Measurements from ENCODE around the gene NECAB2.

DNA sequence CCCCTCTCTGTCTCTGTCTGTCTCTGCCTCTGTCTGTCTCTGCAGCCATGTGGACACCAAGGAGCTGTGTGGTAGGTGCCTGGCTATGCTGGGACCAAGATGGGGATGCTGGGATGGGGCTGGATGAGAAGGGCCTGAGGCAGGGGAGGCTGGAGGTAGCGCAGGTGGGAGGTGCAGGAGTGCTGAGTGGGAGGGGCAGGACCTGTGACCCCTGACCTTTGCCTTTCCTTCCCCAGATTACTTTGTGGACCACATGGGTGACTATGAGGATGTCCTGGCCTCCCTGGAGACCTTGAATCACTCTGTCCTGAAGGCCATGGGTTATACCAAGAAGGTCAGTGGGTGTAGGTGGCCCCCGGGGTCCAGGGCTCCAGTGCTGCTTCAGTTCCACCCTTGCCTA, 12.8 kb downstream of the NECAB2 start:
- TF ChIP-seq, protein P1, sequence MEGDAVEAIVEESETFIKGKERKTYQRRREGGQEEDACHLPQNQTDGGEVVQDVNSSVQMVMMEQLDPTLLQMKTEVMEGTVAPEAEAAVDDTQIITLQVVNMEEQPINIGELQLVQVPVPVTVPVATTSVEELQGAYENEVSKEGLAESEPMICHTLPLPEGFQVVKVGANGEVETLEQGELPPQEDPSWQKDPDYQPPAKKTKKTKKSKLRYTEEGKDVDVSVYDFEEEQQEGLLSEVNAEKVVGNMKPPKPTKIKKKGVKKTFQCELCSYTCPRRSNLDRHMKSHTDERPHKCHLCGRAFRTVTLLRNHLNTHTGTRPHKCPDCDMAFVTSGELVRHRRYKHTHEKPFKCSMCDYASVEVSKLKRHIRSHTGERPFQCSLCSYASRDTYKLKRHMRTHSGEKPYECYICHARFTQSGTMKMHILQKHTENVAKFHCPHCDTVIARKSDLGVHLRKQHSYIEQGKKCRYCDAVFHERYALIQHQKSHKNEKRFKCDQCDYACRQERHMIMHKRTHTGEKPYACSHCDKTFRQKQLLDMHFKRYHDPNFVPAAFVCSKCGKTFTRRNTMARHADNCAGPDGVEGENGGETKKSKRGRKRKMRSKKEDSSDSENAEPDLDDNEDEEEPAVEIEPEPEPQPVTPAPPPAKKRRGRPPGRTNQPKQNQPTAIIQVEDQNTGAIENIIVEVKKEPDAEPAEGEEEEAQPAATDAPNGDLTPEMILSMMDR (IDR thresholded peaks at IDR 0.05): no peak
- TF ChIP-seq POLR2A (IDR thresholded peaks at IDR 0.05) (no peak), POLR2AphosphoS5 (IDR thresholded peaks at IDR 0.05) (no peak)

All from prostate gland (tissue), 2 donors.